ENCODE data around the gene C1orf216. TPM values are rescaled to one million over a fixed set of nuclear protein-coding genes. Genes with fewer than 3 reads are reported as not detected.

The C1orf216 gene
- total RNA-seq, 1 donor from 2014 or later, result 9.8 TPM

- H3K4me1 ChIP-seq, result no peaks in the 10 kb centered on the region
- TF ChIP-seq CTCF (IDR thresholded peaks at IDR 0.05; ENCODE audit: borderline replicate concordance), result no peak
- no peaks in the 10 kb centered on the region for H3K9me3 ChIP-seq (replicated peaks)
- no peak overlapping the region for H3K27ac ChIP-seq (replicated peaks)
- DNase-seq, result no peak
- intact Hi-C loops (cut with micrococcal nuclease), result no loop called here
- H3K36me3 ChIP-seq, result no peaks in the 10 kb centered on the region
- H3K27me3 ChIP-seq (ENCODE audit: low read depth), result no peaks in the 10 kb centered on the region
- H3K4me3 ChIP-seq, result no peak overlapping the region
Measured at GRCh38 chr1:35753626-35754260, 35.1 kb upstream of the C1orf216 start.

- intact Hi-C loops (cut with micrococcal nuclease), result no loop called here
- no peaks in the 10 kb centered on the region for H3K36me3 ChIP-seq
- no peak for DNase-seq
- no peaks in the 10 kb centered on the region for H3K4me1 ChIP-seq
- no peaks in the 10 kb centered on the region for H3K27me3 ChIP-seq (ENCODE audit: low read depth)
- no peak overlapping the region for H3K4me3 ChIP-seq
- no peaks in the 10 kb centered on the region for H3K9me3 ChIP-seq (replicated peaks)
- no peak overlapping the region for H3K27ac ChIP-seq (replicated peaks)
- no peak for TF ChIP-seq CTCF (IDR thresholded peaks at IDR 0.05; ENCODE audit: borderline replicate concordance)
Measured at GRCh38 chr1:35748326-35748725, 29.6 kb upstream of the C1orf216 start.

- Histone ChIP-seq H3K27me3 (ENCODE audit: low read depth) (no peaks in the 10 kb centered on the region), H3K9me3 (replicated peaks) (no peaks in the 10 kb centered on the region), H3K4me1 (no peaks in the 10 kb centered on the region), H3K4me3 (no peak overlapping the region), H3K36me3 (no peaks in the 10 kb centered on the region), H3K27ac (replicated peaks) (no peak overlapping the region)
- intact Hi-C loops (cut with micrococcal nuclease), result no loop called here
- no peak for DNase-seq
- no peak for TF ChIP-seq CTCF (IDR thresholded peaks at IDR 0.05; ENCODE audit: borderline replicate concordance)
Measured at GRCh38 chr1:35745124-35745730, 26.5 kb upstream of the C1orf216 start.

- Histone ChIP-seq H3K36me3 (no peaks in the 10 kb centered on the region), H3K27ac (replicated peaks) (no peak overlapping the region), H3K27me3 (ENCODE audit: low read depth) (no peaks in the 10 kb centered on the region), H3K4me1 (no peaks in the 10 kb centered on the region), H3K9me3 (replicated peaks) (no peaks in the 10 kb centered on the region), H3K4me3 (no peak overlapping the region)
- TF ChIP-seq CTCF (IDR thresholded peaks at IDR 0.05; ENCODE audit: borderline replicate concordance), result no peak
- no peak for DNase-seq
- intact Hi-C loops (cut with micrococcal nuclease), result no loop called here
Measured at GRCh38 chr1:35737120-35737519, 18.4 kb upstream of the C1orf216 start.

- H3K36me3 ChIP-seq, result no peaks in the 10 kb centered on the region
- no peak for DNase-seq
- no peaks in the 10 kb centered on the region for H3K9me3 ChIP-seq (replicated peaks)
- H3K27me3 ChIP-seq (ENCODE audit: low read depth), result no peaks in the 10 kb centered on the region
- H3K4me1 ChIP-seq, result peaks cover 4% of the 10 kb centered on the region
- H3K4me3 ChIP-seq, result no peak overlapping the region
- intact Hi-C loops (cut with micrococcal nuclease), result loop anchor here (5.0 kb wide), 1 partner anchor 160 kb away; no protein-coding TSS in a partner anchor
- TF ChIP-seq CTCF (IDR thresholded peaks at IDR 0.05; ENCODE audit: borderline replicate concordance), result no peak
- H3K27ac ChIP-seq (replicated peaks), result no peak overlapping the region
Measured at GRCh38 chr1:35727434-35728040, 8.9 kb upstream of the C1orf216 start.
